Stimulated activated CD4-positive, alpha-beta T cell treated with anti-CD3 and anti-CD28 coated beads, Interleukin-1b, Interleukin-23, amount 100 ng/mL, for 1 hour (primary cell): ENCODE results near the gene TSPAN5.

Experiments
- DNase-seq, 2 donors: peaks; one replicate each; pipeline ENCODE4 v3.0.0-alpha.2; 2020; ENCODE audit warnings: low read depth in 2 of 2

The TSPAN5 gene

DNA sequence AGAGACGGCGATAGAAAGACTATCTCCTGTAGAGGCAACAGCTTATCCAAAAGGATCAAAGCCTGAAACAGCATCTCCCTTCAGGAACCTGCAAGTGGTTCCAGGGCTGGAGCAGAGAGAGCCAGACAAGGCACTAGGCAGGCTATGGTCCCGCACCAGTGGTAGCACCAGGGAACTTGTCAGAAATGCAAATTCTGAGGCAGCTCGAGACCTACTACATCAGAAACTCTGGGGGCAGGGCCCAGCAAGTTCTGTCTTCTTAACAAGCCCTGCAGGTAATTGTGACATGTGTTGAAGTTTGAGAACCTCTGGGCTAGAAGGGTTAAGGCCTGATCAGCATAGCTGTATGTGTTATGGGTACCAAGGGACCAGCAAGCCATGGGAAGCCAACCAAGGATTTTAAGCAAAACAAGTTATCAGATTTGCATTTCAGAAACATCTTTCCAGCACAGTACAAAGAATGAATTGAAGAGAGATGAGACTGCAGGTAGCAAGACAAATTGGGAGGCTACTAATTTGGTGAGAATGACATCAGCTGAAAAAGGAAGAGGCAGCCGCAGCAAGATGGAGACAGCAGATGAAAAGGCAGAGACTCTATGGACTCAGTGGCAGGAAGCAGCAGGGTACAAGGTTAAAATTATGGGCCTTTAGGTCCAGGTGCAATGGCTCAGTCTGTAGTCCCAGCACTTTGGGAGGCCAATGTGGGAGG is 139.7 kb downstream of the TSPAN5 start:
- DNase-seq = no peak

DNA sequence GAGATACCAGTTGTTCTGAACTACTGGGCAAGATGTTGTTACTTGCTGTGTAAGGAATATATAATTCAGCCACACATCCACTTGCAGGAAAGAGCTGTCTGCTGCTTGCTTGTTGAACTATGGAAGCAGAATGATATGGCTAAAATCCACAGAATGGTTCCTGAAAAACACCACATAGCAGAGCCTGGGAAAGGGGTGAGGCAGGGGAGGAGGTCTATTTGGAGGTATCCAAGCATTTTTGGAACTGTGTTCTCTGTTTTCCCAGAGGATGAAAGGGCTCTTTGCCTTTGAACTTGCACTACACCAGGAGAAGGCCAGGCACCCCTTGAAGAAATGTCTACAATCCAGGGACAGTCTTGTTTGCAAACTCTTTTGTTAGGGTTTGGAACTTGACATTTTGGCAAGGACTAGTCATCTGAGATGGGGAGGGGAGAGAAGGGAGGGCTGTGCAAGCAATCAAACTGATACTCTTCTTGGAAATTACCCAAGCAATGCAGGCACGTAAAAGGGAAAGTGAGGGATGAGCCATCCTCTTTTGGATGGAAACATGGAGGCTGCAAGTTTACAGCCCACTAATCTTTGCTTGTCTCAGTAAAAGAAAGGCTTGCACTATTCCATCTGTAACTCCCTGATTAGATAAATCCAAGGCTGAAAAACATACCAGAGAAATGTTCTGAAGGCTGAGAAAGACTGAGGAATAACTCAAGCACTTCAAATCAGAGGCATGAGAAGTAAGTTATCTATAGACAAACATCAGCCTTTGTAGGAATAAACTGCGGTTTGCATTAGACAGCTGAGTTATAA is 141.0 kb downstream of the TSPAN5 start:
- no peak for DNase-seq

DNA sequence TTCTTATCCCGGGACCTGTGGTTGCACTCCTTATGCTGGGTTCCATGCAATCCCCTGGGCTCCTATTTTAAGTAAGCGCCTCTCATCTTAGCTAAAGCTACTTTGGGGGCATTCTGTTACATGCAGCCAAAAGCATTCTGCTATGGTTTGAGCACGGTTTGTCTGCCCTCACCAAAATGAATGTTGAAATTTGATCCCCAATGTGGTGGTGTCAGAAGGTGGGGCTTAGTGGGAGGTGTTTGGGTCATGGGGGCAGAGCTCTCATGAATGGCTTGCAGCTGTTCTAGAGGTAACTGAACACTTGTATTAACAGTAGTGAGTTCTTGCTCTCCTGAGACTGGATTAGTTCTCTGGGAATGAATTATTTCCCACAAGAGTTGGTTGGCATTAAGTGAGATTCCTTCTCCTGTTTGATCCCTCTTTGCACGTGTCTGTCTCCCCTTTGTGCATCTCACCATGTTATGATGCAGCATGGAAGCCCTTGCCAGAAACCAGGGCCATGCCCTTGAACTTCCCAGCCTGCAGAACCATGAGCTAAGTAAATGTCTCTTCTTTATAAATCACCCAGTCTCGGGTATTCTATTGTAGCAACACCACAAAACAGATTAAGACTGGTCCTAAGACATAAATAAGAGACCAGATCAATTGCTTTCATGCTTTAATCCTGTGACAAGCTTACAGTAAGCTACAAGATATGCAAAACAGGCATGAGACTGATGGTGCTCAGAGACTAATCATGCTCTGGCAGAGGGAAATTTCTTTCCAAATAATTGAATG is 141.8 kb downstream of the TSPAN5 start:
- DNase-seq = no peak

DNA sequence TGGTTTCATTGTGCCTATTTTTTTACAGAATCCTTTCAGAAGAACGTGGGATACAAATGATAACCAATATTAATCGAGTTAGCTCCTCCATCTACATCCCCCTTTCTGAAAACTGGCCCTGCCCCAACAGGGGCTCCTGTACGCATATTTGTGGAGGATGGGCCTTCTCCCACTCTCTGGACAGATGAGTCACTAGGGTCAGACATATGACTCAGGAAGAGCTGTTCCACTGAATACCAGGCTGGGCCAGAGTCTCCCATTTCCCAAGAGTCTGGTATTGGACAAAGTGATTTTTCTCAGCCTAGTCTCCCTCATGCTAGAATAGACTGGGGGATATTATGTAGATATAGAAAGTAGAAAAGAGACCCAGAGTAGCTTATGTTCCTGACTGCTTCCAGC is 142.4 kb downstream of the TSPAN5 start:
- no peak for DNase-seq

DNA sequence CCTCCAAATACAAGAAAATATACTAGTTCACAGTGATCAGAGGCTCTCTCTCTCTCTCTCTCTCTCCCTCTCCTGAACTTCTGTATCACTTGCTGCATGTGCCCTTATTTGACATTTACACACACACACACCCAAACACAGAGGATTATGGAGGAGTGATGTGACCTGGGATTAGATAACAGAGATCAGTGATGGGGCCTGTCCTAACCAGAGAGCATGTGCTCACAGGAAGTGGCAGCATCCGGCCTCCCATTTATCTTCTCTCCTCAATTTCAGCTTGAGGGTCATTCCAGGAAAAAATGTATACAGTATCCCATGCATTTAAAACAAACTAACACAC is 143.0 kb downstream of the TSPAN5 start:
- DNase-seq = no peak

DNA sequence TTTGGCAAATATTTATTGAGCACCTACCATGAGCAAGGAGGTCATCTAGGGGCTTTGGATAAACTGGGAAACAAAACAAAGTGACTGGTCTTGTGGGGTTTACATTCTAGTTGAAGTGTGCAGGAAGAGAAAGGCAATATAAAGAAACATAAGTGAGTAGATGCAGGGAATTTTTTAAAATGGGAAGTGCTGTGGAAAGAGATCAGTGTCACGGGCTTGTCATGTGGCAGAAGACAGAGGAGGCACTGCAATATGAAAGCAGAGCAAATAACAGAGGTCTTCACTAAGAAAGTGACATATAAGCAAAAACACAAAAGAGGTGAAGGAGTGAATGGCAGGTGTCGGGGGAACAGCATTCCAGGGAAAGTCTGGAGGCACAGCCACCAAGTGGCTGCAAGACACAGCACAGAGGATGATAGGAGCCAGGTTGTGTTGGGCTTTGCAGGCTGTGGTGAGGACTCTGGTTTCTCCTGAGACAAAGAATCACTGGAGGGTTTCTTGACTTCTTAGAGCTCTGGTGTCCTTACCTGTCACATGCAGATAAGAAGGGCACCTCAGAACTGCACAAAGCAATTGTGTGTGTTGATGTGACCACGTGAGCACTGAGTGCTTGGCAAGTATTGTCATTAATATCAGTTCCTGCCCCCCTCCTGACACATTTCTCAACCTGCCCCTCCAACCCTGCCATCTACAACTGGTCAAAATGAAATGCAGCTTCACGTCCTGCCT is 143.5 kb downstream of the TSPAN5 start:
- no peak for DNase-seq

DNA sequence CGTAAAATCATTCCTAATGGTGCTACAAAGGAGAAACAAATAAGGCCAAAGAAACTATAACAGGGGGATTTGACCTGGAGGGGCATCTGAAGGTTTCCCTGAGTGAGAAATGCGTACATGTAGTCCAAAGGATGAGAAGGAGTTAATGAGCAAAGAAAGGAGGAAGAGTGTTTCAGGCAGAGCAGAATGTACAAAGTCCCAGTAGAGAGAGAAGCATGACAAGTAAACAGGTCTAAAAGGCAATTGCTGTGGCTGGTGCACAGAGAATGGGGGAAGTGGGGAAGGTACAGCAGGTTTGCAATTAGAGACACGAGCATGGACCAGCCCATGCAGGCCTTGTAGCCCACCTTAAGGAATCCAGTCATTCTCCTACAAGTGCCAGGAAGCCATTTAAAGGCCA is 145.5 kb downstream of the TSPAN5 start:
- no peak for DNase-seq

DNA sequence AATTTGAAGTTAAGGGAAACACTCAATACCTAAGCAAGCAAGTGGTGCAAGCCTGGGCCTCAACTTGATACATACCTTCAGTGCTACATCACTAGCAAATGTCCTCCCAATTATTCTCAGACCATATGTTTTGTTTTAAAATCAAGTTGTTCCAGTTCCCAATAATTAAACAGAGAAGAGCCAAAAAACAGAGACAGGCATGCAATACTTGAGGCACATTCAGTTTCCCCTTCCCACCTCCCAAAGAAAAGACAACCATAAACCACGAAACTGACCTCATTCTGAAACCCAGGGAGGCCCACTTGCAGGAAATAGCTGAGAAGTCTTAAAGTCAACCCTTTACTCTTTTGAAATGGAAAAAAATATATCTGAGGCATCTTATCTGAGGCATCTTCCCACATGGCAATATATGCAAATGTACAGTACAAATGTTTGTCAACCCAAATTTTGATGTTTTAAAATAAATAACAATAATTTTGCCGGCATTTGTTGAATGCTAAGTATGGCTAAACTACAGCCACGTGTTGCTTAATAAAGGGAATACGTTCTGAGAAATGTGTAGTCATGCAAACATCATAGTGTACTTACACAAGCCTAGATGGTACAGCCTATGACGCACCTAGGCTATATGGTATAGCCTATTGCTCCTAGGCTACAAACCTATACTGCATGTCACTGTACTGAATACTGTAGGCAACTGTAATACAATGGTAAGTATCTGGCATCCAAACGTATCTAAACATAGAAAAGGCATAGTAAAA is 147.5 kb downstream of the TSPAN5 start:
- DNase-seq = no peak

DNA sequence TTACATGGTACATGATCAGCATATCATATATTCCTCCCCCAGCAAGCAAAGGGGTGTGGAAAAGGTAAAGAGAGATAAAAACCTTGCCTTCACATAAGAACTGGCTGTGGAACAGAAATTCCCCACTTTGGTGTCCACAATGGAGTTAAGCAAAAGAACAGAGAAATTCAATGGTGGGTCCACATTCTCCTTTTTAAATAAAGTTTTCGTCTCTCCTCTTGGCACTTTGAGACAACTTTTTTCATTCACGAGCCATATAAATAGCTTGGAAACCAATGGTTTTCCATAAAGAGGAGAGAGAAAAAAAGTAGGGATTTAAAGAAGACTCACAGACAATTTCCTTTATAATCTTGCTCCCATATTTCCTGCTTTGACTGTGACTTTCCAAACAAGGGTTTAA is 148.1 kb downstream of the TSPAN5 start:
- DNase-seq = no peak

DNA sequence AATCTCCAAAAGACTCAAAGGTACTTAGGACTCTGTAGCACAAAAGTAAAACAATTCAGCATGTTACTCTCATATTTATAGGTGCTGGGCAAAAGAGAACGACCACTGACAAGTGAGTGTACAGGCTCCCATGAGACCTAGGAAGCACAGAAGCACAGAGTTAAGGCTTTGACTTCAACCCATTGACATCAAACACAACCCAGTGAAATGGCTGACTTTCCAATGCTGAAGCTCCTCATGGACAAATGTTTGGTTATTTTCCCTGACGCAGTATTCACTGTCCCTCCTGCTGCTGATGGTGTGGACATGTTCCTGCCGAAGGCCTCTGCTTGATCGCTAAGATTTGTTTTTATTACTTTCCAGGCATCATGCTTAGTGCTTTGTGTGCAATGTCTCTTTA is 148.7 kb downstream of the TSPAN5 start:
- DNase-seq = no peak

DNA sequence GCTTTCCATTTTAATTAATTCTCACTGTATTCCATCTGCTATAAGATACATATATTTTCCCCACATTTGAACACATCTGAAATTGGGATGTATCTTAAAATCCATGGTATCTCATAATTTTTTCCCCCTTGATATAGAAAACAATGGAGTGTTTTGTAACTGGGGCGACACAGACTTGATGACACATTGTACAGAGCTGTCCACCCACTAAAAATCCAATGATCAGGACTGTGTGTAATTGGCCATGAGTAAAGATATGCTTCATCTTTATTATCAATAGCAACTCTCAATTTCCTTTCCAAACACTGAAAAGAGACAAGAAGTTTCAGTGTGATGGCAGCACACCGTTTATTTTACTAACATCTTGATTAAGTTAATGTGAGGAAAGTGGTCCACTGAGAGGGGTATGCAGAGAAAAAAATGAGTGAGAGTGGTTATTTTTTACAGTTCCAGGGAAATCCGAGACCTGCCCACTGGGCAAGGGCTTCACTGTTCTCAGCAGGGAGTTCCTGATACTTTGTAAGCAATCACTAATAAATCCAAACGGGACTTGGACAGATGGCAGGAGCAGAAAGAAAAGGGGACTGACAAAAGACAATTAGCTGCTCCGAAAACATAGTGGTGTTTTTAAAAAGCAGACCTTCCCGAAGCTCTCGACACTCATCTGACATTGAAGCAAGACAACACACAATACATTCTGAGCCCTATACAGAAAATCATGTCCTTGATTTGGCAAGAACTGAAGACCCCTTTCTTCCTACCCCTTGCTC is 149.4 kb downstream of the TSPAN5 start:
- DNase-seq = no peak

DNA sequence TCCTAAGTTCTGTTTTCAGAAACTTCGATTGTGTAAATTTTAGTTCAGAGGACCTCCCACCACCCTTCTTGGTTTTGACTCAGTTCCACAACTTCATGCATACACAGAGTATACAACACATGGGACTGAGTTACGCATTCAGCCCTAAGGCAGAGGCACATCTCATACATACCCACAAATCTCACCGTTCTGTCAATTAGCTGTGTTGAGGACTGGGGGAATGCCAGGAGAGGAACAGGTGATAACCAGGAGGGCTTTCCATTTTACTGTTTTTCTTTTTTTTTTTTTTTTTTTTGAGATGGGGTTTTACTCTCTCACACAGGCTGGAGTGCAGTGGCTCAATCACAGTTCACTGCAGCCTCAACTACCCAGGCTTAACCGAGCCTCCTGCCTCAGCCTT is 150.2 kb downstream of the TSPAN5 start:
- no peak for DNase-seq

DNA sequence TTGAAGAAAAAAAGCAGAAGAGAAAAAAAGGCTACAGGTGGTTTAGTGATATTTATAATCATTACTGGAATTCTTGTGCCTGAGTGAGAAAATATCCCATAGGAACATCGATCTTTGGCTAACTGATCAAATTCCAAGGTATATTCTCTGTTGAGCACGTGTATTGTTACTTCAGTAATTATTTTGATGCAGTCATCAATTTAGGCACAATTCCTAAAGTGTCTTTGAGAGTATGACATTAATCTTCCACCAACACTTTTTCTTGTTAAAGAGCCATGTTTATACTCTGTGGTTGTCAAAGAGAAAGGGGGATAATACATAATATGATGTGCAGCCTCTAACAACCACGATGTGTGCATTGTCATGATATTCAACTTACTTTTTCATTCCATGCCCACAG is 151.1 kb downstream of the TSPAN5 start:
- DNase-seq = no peak

DNA sequence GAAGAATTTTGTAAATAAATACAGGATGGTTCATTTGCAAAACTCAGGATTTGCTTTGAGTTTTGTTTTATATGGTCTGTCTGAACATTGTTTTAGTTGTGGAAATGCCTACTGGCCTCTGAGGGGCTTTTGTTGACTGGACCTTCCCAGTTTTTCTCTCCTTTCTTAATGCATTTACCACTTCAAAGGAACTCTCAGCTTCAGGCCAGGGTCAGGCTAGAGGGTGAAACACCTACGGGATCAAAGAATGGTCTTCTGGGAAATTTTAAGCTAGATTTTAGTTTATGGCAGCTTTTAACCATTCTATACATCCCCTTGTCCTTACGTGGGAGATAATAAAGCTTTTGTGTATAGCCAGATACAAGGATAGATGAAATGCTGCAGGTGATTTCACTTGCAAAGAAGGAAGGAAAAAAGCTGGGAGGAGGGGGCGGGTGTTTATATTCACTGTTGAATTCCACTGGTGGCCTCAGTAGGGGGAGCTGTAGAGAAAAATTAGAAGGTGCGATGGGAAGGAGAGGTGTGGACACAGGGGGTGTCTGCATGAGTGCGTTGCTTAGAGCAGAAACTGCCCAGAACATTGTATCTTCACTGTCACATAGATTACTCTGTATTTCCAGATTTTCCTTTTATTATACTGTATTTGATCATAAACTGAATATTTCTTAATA is 151.8 kb downstream of the TSPAN5 start:
- no peak for DNase-seq

DNA sequence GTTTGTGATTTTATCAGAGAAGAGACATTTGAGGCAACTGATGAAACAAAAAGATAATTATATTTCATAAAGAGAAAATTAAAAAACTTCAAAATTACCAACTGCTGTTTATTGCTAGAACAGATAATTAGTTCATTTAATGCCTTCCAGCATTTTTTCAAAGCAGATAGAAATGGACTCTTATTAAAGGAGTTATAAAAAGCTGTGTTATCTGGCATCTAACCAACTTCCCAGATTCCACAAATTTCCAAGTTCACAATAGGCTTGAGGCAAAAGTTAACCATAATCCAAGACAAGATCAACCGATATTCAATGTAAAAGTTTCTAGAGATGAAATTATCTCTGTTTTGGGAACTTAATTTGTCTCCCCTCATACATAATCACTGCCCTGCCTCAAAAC is 152.4 kb downstream of the TSPAN5 start:
- DNase-seq = no peak

DNA sequence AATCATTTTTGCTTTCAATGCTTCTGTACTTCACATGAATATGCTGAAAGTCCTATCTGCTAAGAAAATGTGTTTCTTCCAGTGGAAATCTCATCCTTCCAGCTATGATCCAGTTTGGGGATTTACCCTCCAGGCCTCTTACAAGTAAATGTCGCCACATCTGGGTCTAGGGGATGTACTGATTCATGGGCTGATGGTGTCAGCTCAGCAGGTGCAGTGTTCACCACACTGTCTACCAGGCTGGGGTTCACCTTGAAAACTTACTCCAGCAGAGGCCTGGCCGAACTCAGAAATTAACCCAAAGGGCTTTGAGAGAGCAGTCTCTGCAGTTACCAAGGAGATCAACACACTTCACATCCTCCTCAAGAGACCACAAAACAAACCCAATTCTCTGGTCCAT is 154.3 kb downstream of the TSPAN5 start:
- no peak for DNase-seq

DNA sequence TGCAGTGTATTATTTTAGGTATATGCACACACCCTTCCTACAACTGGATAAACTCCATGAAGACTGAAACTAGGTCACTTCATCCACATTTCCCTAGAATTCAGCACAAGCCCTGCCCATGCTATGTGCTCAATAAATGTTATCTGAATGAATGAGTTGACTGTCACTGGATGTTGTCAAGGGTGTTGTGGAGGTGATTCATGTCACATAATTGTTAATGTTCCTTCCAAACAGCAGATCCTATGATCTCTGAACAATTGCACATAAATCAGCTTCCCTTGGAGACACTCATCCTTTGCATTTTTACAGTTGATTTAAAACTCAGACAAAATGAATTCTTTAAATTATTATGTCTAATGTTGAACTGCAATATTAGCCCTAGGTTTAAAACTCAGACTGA is 154.7 kb downstream of the TSPAN5 start:
- no peak for DNase-seq

DNA sequence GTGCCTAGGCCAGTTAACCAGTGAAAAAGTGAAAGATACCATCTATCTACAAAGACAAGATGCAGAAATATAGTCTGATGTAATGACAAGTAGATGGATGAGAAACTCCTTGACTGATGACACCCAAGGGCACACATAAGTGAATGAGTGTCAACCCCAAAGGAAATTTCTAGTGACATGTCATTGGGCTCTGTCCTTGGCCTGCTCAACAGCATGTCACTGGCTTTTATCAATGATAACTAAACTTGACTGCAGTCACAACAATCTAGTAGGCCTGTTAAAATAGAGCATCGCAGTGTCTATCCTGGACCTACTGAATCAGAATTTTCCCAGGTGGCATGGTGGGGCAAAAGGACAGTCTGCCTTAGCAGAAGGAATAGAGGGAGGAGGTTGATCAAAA is 155.8 kb downstream of the TSPAN5 start:
- no peak for DNase-seq

DNA sequence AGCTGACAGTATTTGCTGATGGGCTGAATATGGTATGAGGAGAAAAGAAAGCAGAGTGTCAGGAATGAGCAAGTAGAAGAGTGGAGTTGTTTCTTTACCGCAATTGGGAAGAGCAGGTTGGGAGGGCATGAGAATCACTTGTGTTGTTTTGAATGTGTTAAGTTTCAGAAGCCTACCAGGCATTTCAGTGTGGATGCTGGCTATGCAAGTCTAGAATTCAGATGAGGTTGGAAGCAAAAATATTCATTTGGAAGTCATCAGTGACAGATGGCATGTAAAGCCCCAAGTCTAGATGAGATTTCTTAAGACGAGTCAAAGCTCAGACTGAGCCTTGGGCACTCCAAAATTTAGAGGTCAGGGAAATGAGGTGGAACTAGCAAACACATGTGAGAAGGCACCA is 156.4 kb downstream of the TSPAN5 start:
- no peak for DNase-seq

DNA sequence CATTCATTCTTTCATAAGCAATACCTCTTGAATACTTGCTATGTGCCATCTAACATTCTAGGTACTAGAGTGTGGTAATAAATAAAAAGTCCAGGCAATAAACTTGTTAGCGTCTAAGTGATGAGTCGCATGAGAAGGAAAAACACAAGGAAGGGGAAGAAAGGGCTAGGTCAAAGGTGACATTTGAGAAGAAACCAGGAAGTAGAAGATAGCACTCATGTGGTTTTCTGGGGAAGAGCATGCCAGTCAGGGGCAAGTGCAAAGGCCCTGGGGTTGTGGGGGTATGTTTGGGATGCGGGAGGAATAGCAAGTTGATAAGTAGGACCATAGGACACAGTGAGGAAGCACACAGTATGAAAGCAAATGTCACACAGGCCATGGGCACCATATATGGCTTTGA is 157.0 kb downstream of the TSPAN5 start:
- DNase-seq = no peak
